PFSK-1 (cell line): ENCODE measurements around the gene MTMR2. TPM values are rescaled to one million over a fixed set of nuclear protein-coding genes. Genes with fewer than 3 reads are reported as not detected.

ENCODE experiments used
- FOXP2 ChIP-seq: optimal IDR thresholded peaks from 2 replicates; pipeline ENCODE3; 2011; ENCODE audit warnings: borderline replicate concordance, control low read depth, inconsistent platforms; ENCODE audit not compliant: insufficient read depth; ENCODE audit errors: extremely low read length, extremely low read depth
- POLR2AphosphoS5 ChIP-seq: IDR thresholded peaks from 2 replicates; pipeline ENCODE4 v1.6.1; 2012; ENCODE audit warnings: low read depth, mild to moderate bottlenecking, control low read depth, low read length, moderate library complexity
- REST ChIP-seq, 2 experiments: IDR thresholded peaks; 2 replicates each; pipeline versions ENCODE4 v1.6.1 to v1.8.0; 2011 to 2012; ENCODE audit warnings: low read depth in 2 of 2, low read length in 2 of 2, control low read depth in 1 of 2, inconsistent platforms in 1 of 2, mild to moderate bottlenecking in 1 of 2, moderate library complexity in 1 of 2; ENCODE audit not compliant: insufficient read depth in 1 of 2
- SIN3A ChIP-seq: IDR thresholded peaks from 2 replicates; pipeline ENCODE4 v1.6.1; 2012; ENCODE audit warnings: mild to moderate bottlenecking, low read length, moderate library complexity, borderline replicate concordance; ENCODE audit not compliant: insufficient read depth
- TAF1 ChIP-seq: IDR thresholded peaks from 2 replicates; pipeline ENCODE4 v1.6.1; 2012; ENCODE audit warnings: low read length, control low read depth, borderline replicate concordance; ENCODE audit not compliant: insufficient read depth
- polyA plus RNA-seq: library from polyadenylated mRNA; unstranded; fragments of >200 nt; gene quantifications from one replicate; pipeline ENCODE4 v1.2.1, GENCODE V29; 2012; ENCODE audit warnings: low read depth, missing spikeins; ENCODE audit not compliant: insufficient read length

MTMR2 gene
- polyA plus RNA-seq = 30.3 TPM

- TF ChIP-seq TAF1 = peak; percentile 92
- TF ChIP-seq REST (IDR thresholded peaks at IDR 0.05; ENCODE audit: insufficient read depth in 1 of 2, low read depth in 2 of 2, low read length in 2 of 2) = peak; percentile 29 to 57; a peak in 1 of 4 replicates
- peak; percentile 73; the same call in 1 of the 2 replicates for TF ChIP-seq SIN3A
- TF ChIP-seq FOXP2 = peak; percentile 87
- peak; percentile 98 for TF ChIP-seq POLR2AphosphoS5
Observed at GRCh38 chr11:95923728-95924413, at the start of gene MTMR2. Gene MTMR2, minus strand, starts transcription at chr11:95924107. Its CDS starts 153 bp downstream, at chr11:95923954.

GRCh38 chr11:95972060-95972459 is 48.2 kb upstream of the MTMR2 start:
- TF ChIP-seq SIN3A = no peak
- TF ChIP-seq FOXP2 = no peak
- TF ChIP-seq REST (IDR thresholded peaks at IDR 0.05; ENCODE audit: insufficient read depth in 1 of 2, low read depth in 2 of 2, low read length in 2 of 2) = no peak
- no peak for TF ChIP-seq TAF1
- TF ChIP-seq POLR2AphosphoS5 = no peak

- TF ChIP-seq FOXP2 (no peak), TAF1 (no peak), SIN3A (no peak), POLR2AphosphoS5 (no peak), REST (IDR thresholded peaks at IDR 0.05; ENCODE audit: insufficient read depth in 1 of 2, low read depth in 2 of 2, low read length in 2 of 2) (no peak)
Observed at GRCh38 chr11:95968585-95968984, 44.7 kb upstream of the MTMR2 start.

- TF ChIP-seq SIN3A = no peak
- TF ChIP-seq TAF1 = no peak
Observed at GRCh38 chr11:95964281-95964680, 40.4 kb upstream of the MTMR2 start.

GRCh38 chr11:95961758-95962157 is 37.9 kb upstream of the MTMR2 start:
- no peak for TF ChIP-seq SIN3A
- TF ChIP-seq FOXP2 = no peak

GRCh38 chr11:95950905-95951304 is 27.0 kb upstream of the MTMR2 start:
- TF ChIP-seq FOXP2 (no peak), REST (IDR thresholded peaks at IDR 0.05; ENCODE audit: insufficient read depth in 1 of 2, low read depth in 2 of 2, low read length in 2 of 2) (no peak), TAF1 (no peak), SIN3A (no peak), POLR2AphosphoS5 (no peak)
